GM18870 (cell line): ENCODE measurements around the gene SUSD6.
A peak's percentile ranks its signal among the peaks of the same experiment; 100 is the strongest.
"Not testable (repeated sequence)": the region's sequence is repeated elsewhere in the genome, so short reads cannot be mapped to it uniquely, and the experiment has no call there.

Source experiments
- ATAC-seq: cut with Tn5 transposase; IDR thresholded peaks from one replicate; pipeline ENCODE4 v1.9.1; 2021; ENCODE audit warnings: moderate library complexity; ENCODE audit not compliant: unreplicated experiment

SUSD6 gene

DNA sequence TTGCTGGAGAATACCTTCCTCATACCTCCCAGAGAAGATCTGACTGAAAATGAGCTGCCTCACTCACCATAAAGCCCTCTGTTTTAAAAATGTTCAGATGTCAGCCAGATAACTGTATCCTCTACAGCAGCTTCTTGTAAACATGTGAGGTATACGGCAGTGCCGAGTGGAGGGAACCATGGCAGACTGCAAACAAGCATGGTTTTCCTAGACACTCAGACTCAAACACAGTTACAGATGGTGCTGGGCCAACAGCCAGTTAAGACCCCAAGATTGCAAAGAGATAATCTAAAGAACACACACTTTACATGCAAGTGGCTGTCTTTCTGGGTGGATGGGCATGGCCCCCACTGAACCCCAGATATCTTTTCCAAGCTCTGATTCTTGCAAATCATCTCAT, 20.1 kb upstream of the SUSD6 start:
- no peak for ATAC-seq

- no peak for ATAC-seq
Measured at GRCh38 chr14:69593018-69593677, 18.2 kb upstream of the SUSD6 start.

DNA sequence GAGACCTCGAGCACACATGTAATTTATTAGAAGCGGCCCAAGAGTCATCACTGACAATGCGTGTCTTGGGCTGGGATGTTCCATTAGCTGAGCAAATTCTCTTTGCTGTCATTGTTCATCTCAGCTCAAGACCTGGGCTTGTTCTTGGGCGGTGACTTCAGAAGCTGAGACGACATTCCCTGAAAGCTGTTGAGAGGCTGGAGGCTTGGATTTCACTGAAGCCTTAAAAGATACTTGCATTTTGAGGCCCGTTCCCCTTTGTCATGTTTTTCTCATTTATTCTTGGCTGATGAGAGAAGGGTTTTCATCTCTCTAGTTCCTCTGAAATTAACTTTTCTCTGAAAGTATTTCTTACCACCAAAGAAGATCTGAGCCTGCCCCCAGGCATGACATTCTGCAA, 16.6 kb upstream of the SUSD6 start:
- no peak for ATAC-seq

DNA sequence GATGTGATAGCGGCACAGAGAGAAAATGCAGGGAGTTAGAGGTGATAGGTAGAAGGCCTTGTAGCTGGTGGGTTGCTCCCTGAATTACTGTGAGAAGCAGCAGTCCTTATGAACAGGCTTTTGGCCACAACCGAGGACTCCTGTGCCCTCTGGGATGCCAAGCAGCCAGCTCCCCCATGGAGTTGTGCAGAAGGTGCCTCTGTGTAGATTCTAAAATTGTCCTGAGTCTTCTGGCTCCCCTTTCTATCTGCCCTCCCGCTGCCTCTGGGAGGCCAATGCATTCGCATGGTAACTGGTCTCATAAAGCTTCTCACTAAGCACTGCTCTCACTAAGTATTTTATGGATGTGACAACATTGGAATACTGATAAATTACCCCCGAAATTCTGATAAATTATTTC, 16.1 kb upstream of the SUSD6 start:
- no peak for ATAC-seq

DNA sequence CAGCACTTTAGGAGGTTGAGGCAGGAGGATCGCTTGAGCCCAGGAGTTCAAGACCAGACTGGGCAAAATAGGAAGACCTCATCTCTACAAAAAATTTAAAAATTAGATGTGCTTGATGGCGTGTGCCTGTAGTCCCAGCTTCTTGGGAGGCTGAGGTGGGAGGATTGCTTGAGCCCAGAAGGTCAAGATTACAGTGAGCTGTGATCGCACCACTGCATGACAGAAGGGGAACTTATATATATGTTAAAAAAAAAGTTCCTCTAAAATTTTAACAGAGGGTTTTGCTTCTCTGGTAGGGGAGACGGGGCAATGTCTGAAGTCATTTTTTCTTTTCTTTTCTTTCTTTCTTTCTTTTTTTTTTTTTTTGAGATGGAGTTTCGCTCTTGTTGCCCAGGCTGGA, 12.0 kb upstream of the SUSD6 start:
- not testable (repeated sequence) for ATAC-seq

GRCh38 chr14:69600304-69600891, 11.0 kb upstream of the SUSD6 start:
- ATAC-seq = no peak

GRCh38 chr14:69605738-69606137, 5.7 kb upstream of the SUSD6 start:
- no peak for ATAC-seq

DNA sequence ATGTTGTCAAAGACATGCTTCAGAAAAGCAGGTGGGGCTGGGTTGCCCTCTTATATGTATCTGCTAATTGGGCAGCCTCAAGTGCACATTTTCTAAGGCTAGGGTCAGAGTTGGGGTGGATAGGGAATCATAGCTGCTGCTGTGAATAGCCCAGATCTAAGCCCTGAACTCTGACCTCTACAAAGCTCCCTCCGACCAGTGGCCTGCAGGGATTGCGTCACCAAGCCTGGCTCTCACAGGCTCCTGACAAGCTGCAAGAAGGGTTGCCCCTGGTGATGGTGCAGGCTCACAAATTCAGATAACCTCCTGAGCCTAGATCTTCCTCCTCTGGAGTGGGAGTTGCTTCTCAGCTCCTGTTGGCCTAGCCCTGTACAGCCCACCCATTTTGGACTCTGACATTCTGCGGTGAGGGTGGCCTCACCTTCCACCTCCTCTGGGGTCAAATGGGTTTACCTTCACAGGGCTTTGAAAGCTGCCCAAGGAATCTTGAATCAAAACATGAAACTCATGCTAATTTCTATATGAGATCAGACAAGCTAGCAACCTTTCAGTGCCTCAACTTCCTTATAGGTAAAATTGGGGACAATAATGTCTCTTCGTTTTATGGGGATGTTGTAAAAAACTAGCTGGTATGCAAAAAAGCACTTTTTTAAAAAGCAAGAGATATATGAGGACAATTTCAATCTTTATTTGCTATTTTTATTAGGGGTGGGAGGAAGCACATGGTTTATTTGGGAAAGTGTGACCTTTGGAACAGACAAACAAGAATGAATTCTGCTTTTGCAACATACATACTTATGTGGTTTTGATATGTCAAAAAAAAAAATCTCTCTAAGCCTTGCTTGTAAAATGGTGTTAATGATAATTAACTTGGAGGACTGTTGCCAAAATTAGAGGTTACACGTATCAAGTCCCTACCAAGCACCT, 4.9 kb upstream of the SUSD6 start:
- ATAC-seq = no peak

DNA sequence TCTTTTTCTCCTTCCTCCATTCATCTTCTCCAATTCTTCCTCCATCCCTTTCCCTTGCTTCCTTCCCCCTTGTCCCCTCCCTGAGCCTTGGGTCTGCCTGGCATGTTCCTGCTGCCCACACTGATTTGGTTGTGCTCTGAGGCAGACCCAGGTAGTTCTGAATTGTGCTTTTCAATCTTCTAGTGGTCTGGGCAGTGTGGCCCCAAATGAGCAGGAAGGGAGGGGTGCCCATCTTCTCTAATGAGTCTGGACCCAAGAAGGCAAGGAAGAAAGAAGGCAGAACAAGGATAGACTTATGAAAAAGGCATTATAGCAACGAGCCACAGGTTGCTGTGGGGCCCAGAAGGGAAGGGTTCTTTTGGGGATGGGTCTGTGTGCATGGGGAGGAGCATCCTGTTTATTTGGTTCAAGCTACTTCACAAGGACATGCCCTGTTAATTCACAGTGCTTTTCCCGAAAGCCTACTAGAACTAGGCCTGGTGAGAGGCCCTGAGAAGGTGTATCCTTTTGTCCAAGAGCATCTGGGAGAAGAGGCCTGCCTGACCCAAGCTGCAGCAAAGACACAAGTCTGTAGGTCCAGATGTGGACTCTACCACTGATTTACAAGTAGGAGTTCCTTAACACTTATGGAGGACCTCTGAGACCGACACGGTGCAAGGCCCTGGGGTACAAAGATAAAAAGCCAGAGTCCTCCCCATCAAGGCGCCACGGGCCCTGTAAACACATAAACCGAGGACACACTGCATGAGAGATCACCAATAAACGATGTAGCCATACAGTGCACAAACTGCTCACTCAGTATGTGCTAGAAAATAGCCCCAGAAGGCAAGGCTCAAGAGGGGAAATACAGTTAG, 1.1 kb upstream of the SUSD6 start:
- ATAC-seq = no peak

DNA sequence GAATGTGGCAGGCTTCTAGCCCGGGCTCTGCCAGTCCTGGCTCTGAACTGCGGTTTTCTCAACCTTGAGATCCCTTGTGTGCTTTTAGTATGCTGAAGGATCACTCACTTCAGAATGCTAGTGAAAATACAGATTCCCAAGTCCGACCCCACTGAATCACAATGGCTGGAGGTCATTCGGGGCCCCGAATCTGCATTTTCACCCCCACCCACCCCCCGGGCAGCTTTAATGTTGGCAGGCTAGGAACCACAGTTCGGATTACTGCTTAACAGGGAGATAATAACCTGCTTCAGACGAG, 573 bp upstream of the SUSD6 start:
- ATAC-seq = no peak

DNA sequence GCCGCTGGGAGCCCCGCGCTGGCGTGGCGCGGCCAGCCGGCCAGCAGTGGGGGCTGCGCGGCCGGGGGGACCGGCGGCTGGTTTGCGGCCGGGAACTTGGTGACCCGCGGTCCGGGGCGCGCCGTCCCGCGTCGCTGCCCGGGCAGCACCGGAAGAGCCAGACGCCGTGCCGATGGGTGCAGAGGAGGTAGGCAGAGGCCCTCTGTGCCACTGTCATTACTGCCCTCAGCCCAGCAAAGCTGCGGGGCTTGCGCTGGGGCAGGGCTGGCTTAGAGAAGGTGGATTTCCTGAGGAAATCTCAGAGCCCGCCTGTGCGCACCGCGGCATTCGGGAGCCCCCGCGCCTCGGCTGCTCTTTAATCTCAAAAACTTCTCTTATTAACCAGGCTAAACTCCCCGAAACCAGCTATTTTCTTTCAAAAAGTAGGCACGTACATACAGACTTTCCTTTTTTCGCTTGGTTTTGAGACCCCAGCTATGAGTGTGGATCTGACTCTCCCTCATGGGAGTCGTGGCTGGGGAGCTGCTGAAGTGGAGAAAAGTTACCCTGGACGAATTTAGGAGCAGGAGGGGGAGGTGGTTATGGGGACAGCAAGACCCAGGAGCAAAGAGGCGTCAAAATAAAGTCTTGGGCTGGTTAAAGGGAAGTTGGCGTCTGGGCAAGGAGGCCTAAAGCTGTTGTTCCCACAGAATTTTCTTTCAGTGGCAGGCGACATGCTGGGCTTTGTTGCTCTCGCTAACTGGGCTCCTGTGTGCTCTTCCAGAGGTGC, 802 bp downstream of the SUSD6 start:
- ATAC-seq = no peak

DNA sequence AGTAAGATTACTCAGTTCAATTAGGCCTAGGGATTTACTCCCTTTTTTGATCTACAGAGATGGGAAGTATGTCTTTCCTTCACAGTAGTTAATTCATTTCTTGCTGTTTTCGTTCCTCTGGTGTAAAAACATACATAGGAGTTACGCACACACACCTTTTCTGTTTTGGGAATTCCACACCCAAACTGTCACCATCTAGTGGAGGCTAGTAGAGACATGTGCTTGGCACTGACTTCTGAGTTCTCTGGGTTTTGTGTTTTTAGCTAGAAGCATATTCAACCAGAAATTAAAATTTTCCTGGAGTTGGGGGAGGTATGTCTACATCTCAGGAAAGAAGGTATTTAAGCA, 1.4 kb downstream of the SUSD6 start:
- ATAC-seq = no peak

- ATAC-seq = no peak
Measured at GRCh38 chr14:69613312-69614073, 2.1 kb downstream of the SUSD6 start.

DNA sequence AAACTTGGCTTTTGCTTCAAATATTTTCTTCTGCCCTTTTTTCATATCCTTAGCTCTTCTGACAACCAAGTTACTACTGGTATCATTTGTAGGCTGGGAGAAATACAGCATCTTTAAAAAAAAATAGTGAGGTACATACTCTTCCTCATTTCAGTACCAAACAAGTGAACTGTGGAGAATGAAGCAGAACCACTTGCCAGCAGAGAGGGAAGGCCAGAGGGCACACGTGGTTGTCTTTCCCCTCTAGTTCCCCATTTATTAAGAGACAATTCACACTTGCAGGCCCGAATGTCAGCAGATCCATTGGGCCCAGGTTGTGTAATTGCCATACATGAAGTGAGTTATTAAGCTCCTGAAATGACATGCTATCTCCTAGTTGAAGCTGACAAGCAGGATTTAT, 3.2 kb downstream of the SUSD6 start:
- no peak for ATAC-seq

- ATAC-seq = no peak
Measured at GRCh38 chr14:69615121-69615495, 3.7 kb downstream of the SUSD6 start.

DNA sequence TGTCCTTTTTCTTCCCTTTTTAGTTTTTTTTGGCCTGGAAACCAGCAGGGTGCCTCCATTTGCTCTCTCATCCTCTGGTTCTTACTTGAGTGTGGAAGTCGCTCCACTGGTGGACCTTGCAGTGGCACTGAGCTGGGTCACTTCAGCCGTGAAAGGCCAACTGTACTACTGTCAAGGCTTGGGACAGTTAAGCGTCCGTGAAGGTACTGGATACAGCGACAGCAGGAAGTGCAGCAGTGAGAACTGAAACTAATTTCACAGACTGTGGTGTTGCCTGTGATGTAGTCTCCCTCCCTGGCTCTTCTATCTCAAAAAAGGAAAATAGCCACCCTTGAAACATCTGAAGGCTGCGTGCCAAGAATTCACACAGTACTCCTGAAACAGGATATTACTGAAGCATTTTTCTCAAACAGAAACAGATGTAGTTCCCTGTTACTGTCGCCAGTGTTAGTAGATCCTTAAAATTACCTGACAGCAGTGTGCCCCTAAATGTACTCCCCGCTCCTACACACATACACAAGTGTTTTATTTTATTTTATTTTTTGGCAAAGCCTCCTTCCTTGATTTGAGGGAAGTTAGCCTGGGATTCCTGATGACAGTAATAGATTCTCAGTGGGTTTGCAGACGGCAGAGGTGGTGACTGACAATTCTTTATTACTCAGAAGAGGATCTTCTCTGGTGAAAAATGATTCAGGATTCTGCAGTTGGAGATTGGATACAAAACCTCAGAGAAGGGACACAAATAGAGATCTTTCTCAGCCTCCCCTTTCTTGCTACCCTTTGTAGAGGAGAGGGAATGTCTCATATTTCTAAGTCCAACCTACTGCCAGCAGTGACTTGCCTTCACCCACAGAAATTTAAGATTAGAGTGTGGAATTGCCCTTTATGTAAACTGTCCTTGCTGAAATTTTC, 4.4 kb downstream of the SUSD6 start:
- peak; percentile 61 for ATAC-seq

- ATAC-seq = no peak
Measured at GRCh38 chr14:69616408-69616773, 5.0 kb downstream of the SUSD6 start.

DNA sequence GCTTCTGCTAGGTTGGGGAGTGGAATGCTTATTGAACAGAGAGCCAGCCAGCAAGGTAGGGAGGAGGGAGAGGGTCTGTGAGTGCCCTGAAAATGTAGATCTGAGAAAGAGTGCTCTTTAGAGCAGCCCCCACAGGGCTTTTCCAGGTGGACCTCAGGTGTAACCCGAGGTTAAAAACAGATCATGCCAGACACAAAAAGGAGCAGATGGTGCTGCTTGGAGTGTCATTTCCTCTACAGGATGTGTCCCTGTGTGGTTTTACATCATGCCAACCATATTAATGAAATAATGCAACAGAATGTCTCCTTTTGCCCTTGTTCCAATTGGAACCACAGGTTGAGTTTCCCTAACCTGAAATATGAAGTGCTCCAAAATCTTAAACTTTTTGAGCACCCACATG, 6.4 kb downstream of the SUSD6 start:
- no peak for ATAC-seq

- ATAC-seq = no peak
Measured at GRCh38 chr14:69619012-69619411, 7.6 kb downstream of the SUSD6 start.
